NCI-H345 (cell line): ENCODE results near the gene ERO1A.
A peak's percentile ranks its signal among the peaks of the same experiment; 100 is the strongest.

Source experiments
- DNase-seq: peaks from one replicate; lab custom pipeline; 2025; lab: John Stamatoyannopoulos, UW

Gene ERO1A

GRCh38 chr14:52694761-52695480, 437 bp downstream of the ERO1A start:
- DNase-seq, result peak; percentile 51

- DNase-seq, result no peak
Measured at GRCh38 chr14:52693532-52693931, 1.8 kb downstream of the ERO1A start.

- DNase-seq, result no peak
Measured at GRCh38 chr14:52693036-52693435, 2.3 kb downstream of the ERO1A start.

- DNase-seq, result no peak
Measured at GRCh38 chr14:52692248-52692962, 3.0 kb downstream of the ERO1A start.

- DNase-seq, result no peak
Measured at GRCh38 chr14:52690983-52691760, 4.2 kb downstream of the ERO1A start.

- no peak for DNase-seq
Measured at GRCh38 chr14:52686176-52686575, 9.2 kb downstream of the ERO1A start.

- no peak for DNase-seq
Measured at GRCh38 chr14:52683985-52684520, 11.3 kb downstream of the ERO1A start.

GRCh38 chr14:52678591-52678990, 16.8 kb downstream of the ERO1A start:
- DNase-seq, result no peak

GRCh38 chr14:52663850-52664249, 31.5 kb downstream of the ERO1A start:
- DNase-seq, result no peak

GRCh38 chr14:52661314-52661713, 34.0 kb downstream of the ERO1A start:
- DNase-seq, result no peak

GRCh38 chr14:52660832-52661231, 34.5 kb downstream of the ERO1A start:
- DNase-seq, result no peak

GRCh38 chr14:52660325-52660724, 35.0 kb downstream of the ERO1A start:
- DNase-seq, result no peak

- no peak for DNase-seq
Measured at GRCh38 chr14:52656905-52657304, 38.5 kb downstream of the ERO1A start.

- DNase-seq, result no peak
Measured at GRCh38 chr14:52650774-52651173, 44.6 kb downstream of the ERO1A start.

GRCh38 chr14:52649511-52649910, 45.8 kb downstream of the ERO1A start:
- no peak for DNase-seq

- no peak for DNase-seq
Measured at GRCh38 chr14:52641745-52642144, 53.6 kb downstream of the ERO1A start.

GRCh38 chr14:52640137-52640536, 55.2 kb downstream of the ERO1A start:
- no peak for DNase-seq

- DNase-seq, result no peak
Measured at GRCh38 chr14:52619687-52620086, 75.7 kb downstream of the ERO1A start.

- DNase-seq, result no peak
Measured at GRCh38 chr14:52618602-52619001, 76.8 kb downstream of the ERO1A start.

GRCh38 chr14:52610187-52610586, 85.2 kb downstream of the ERO1A start:
- DNase-seq, result no peak

GRCh38 chr14:52609445-52610044, 85.8 kb downstream of the ERO1A start:
- no peak for DNase-seq

GRCh38 chr14:52607061-52607460, 88.3 kb downstream of the ERO1A start:
- no peak for DNase-seq
